IMR-90 (cell line): Measurements from ENCODE around the gene GLIPR1. TPM values are rescaled to one million over a fixed set of nuclear protein-coding genes. Genes with fewer than 3 reads are reported as not detected.

Experiments
- ATAC-seq: fragments of 200-7000 bp; cut with Tn5 transposase; 2 replicates; pipeline ENCODE4 v1.9.1; 2020; ENCODE audit warnings: low read depth, mild to moderate bottlenecking, moderate library complexity
- BruUV-seq: library from RNA; stranded (reverse); fragments of 400-500 nt; replicated peaks from 2 replicates; lab custom pipeline; 2021; lab: Mats Ljungman, UMichigan
- CTCF ChIA-PET: fragments of 300-600 bp; formaldehyde crosslinking; extraction: SDS; loops from one replicate; lab custom pipeline; 2021; ENCODE audit warnings: antibody characterized with exemption; lab: Yijun Ruan, JAX
- POLR2A ChIA-PET: fragments of 300-600 bp; sonication (Branson Sonifier 250); formaldehyde crosslinking; loops from one replicate; lab custom pipeline; 2022; ENCODE audit warnings: antibody characterized with exemption; ENCODE audit not compliant: unreplicated experiment; lab: Charles Lee
- DNase-seq: peaks from one replicate; pipeline ENCODE4 v3.0.0; 2013
- H2AFZ ChIP-seq: replicated peaks from 2 replicates; pipeline ENCODE3; 2013; ENCODE audit warnings: low read length, mild to moderate bottlenecking; ENCODE audit not compliant: poor library complexity
- H2AK5ac ChIP-seq: 2 replicates; pipeline ENCODE4 v1.6.1; 2013; ENCODE audit warnings: low read depth, low read length, inconsistent platforms
- H2AK9ac ChIP-seq: replicated peaks from 2 replicates; pipeline ENCODE3; 2013; ENCODE audit warnings: mild to moderate bottlenecking, low read depth, low read length, moderate library complexity; ENCODE audit not compliant: poor library complexity
- H2BK120ac ChIP-seq: 2 replicates; pipeline ENCODE4 v1.6.1; 2013; ENCODE audit warnings: low read depth, low read length, inconsistent platforms
- H2BK15ac ChIP-seq: 3 replicates; pipeline ENCODE4 v1.6.1; 2013; ENCODE audit warnings: low read depth, low read length, inconsistent platforms
- H2BK20ac ChIP-seq: 2 replicates; pipeline ENCODE4 v1.6.1; 2013; ENCODE audit warnings: low read depth, mild to moderate bottlenecking, inconsistent platforms, low read length, moderate library complexity
- H2BK5ac ChIP-seq: 2 replicates; pipeline ENCODE4 v1.6.1; 2013; ENCODE audit warnings: mild to moderate bottlenecking, low read depth, low read length, inconsistent platforms; ENCODE audit not compliant: poor library complexity, severe bottlenecking
- H3K14ac ChIP-seq: replicated peaks from 2 replicates; pipeline ENCODE4 v1.6.1; 2013; ENCODE audit warnings: low read depth, low read length, inconsistent platforms
- H3K18ac ChIP-seq: 2 replicates; pipeline ENCODE4 v1.6.1; 2013; ENCODE audit warnings: low read depth, low read length, control low read depth
- H3K23ac ChIP-seq: 2 replicates; pipeline ENCODE4 v1.6.1; 2013; ENCODE audit warnings: low read depth, low read length, inconsistent platforms
- H3K27ac ChIP-seq: 2 replicates; pipeline ENCODE4 v1.5.1; 2013; ENCODE audit warnings: mild to moderate bottlenecking, control low read depth, low read length; ENCODE audit not compliant: insufficient read depth
- H3K27me3 ChIP-seq: 2 replicates; pipeline ENCODE4 v1.6.1; 2013; ENCODE audit warnings: low read length; ENCODE audit not compliant: control insufficient read depth, insufficient read depth
- H3K36me3 ChIP-seq: 2 replicates; pipeline ENCODE4 v1.6.1; 2013; ENCODE audit warnings: low read length, mixed read lengths; ENCODE audit not compliant: control insufficient read depth, insufficient read depth
- H3K4ac ChIP-seq: 2 replicates; pipeline ENCODE4 v1.6.1; 2013; ENCODE audit warnings: low read depth, low read length, inconsistent platforms
- H3K4me1 ChIP-seq: 2 replicates; pipeline ENCODE4 v1.6.1; 2013; ENCODE audit warnings: low read length, mixed read lengths; ENCODE audit not compliant: control insufficient read depth, insufficient read depth
- H3K4me2 ChIP-seq: 2 replicates; pipeline ENCODE4 v1.6.1; 2013; ENCODE audit warnings: low read depth, mild to moderate bottlenecking, control low read depth, low read length, moderate library complexity
- H3K4me3 ChIP-seq: 2 replicates; pipeline ENCODE4 v1.5.1; 2013; ENCODE audit warnings: low read depth, mild to moderate bottlenecking, control low read depth, low read length, moderate library complexity; ENCODE audit not compliant: insufficient read depth
- H3K56ac ChIP-seq: 2 replicates; pipeline ENCODE4 v1.6.1; 2013; ENCODE audit warnings: low read length, inconsistent platforms; ENCODE audit not compliant: insufficient read depth; ENCODE audit errors: extremely low read depth
- H3K79me1 ChIP-seq, 2 experiments: 2 replicates each; pipeline ENCODE4 v1.6.1; 2013; ENCODE audit warnings: low read length in 2 of 2, inconsistent platforms in 1 of 2, low read depth in 1 of 2
- H3K9ac ChIP-seq: 2 replicates; pipeline ENCODE4 v1.6.1; 2013; ENCODE audit warnings: low read depth, low read length, control low read depth
- H3K9me1 ChIP-seq: 2 replicates; pipeline ENCODE4 v1.6.1; 2013; ENCODE audit warnings: low read length, inconsistent platforms; ENCODE audit not compliant: insufficient read depth
- H3K9me3 ChIP-seq: 2 replicates; pipeline ENCODE4 v1.6.1; 2013; ENCODE audit warnings: low read length; ENCODE audit not compliant: control insufficient read depth, insufficient read depth
- H4K20me1 ChIP-seq: 2 replicates; pipeline ENCODE4 v1.6.1; 2013; ENCODE audit warnings: low read length, inconsistent platforms; ENCODE audit not compliant: insufficient read depth
- H4K5ac ChIP-seq: 2 replicates; pipeline ENCODE4 v1.6.1; 2013; ENCODE audit warnings: mild to moderate bottlenecking, low read depth, low read length, control low read depth
- H4K8ac ChIP-seq, 2 experiments: 2 replicates each; pipeline ENCODE4 v1.6.1; 2013; ENCODE audit warnings: low read depth in 2 of 2, low read length in 2 of 2, control low read depth in 1 of 2, inconsistent platforms in 1 of 2
- H4K91ac ChIP-seq: 2 replicates; pipeline ENCODE4 v1.6.1; 2013; ENCODE audit warnings: low read depth, low read length, inconsistent platforms; ENCODE audit not compliant: insufficient read depth
- BHLHE40 ChIP-seq: fragments of 150-350 bp; IDR thresholded peaks from 2 replicates; pipeline ENCODE4 v1.6.1; 2016; ENCODE audit warnings: mild to moderate bottlenecking, low read depth, low read length
- CEBPB ChIP-seq: IDR thresholded peaks from 2 replicates; pipeline ENCODE4 v1.6.1; 2012; ENCODE audit warnings: low read depth, low read length, improper control_type of control experiment
- CHD1 ChIP-seq: IDR thresholded peaks from 2 replicates; pipeline ENCODE4 v1.6.1; 2012; ENCODE audit warnings: low read depth, low read length, improper control_type of control experiment
- CTCF ChIP-seq: conservative IDR thresholded peaks from 2 replicates; pipeline ENCODE4 v1.5.1; 2012; ENCODE audit warnings: mild to moderate bottlenecking, low read depth, low read length, improper control_type of control experiment
- MXI1 ChIP-seq: IDR thresholded peaks from 2 replicates; pipeline ENCODE4 v1.6.1; 2012; ENCODE audit warnings: low read depth, mild to moderate bottlenecking, low read length, moderate library complexity, borderline replicate concordance
- POLR2A ChIP-seq: IDR thresholded peaks from 2 replicates; pipeline ENCODE4 v1.6.1; 2012; ENCODE audit warnings: mild to moderate bottlenecking, low read depth, low read length
- RFX5 ChIP-seq: IDR thresholded peaks from 2 replicates; pipeline ENCODE4 v1.8.0; 2012; ENCODE audit warnings: low read depth, mild to moderate bottlenecking, low read length, moderate library complexity
- WGBS, 2 experiments: methylation state at CpG; one replicate each; pipeline versions ENCODE4 v1.1.5 to v1.1.7; 2013; ENCODE audit warnings: missing lambda C conversion rate in 2 of 2; ENCODE audit not compliant: insufficient read length in 1 of 2; ENCODE audit errors: extremely low coverage in 2 of 2; 5-methylcytosine and 5-hydroxymethylcytosine counted together
- dilution Hi-C: fragments of 300-500 bp; cut with HindIII; formaldehyde crosslinking; loops from one replicate; pipeline ENCODE4 v1.14.3; 2018; ENCODE audit warnings: low sequenced_read_pairs; ENCODE audit not compliant: unreplicated experiment
- in situ Hi-C: fragments of 300-500 bp; cut with MboI; formaldehyde crosslinking; loops from 3 replicates; pipeline ENCODE4 v1.14.3; 2019; ENCODE audit warnings: low sequenced_read_pairs, inconsistent platforms, mixed read lengths
- intact Hi-C: fragments of 100-400 bp; cut with micrococcal nuclease; formaldehyde crosslinking; loops from 2 replicates; pipeline ENCODE4 v1.10.0; 2022
- polyA plus RNA-seq, 3 experiments: library from polyadenylated mRNA; depleted of rRNA; stranded (reverse); fragments of >200 nt; gene quantifications; 2 replicates each; pipeline ENCODE4 v1.2.3, GENCODE V29; 2012; ENCODE audit warnings: low replicate concordance in 1 of 3
- total RNA-seq: library from RNA; depleted of rRNA; stranded (reverse); fragments of >200 nt; gene quantifications from 2 replicates; pipeline ENCODE4 v1.2.3, GENCODE V29; 2012
- TF ChIP-seq, protein P1 (sequence below): fragments of 150-350 bp; IDR thresholded peaks from 2 replicates; pipeline ENCODE4 v1.6.1; 2017; ENCODE audit warnings: mild to moderate bottlenecking, antibody characterized with exemption, low read length, low read depth
- TF ChIP-seq, protein P2 (sequence below): fragments of 150-350 bp; IDR thresholded peaks from 2 replicates; pipeline ENCODE4 v1.6.1; 2016; ENCODE audit warnings: low read depth, mild to moderate bottlenecking, low read length, moderate library complexity, borderline replicate concordance

The GLIPR1 gene
- total and polyA plus RNA-seq, 2 of the 4 experiments (the other 2 are of a cell fraction) = 268 to 327 TPM

DNA sequence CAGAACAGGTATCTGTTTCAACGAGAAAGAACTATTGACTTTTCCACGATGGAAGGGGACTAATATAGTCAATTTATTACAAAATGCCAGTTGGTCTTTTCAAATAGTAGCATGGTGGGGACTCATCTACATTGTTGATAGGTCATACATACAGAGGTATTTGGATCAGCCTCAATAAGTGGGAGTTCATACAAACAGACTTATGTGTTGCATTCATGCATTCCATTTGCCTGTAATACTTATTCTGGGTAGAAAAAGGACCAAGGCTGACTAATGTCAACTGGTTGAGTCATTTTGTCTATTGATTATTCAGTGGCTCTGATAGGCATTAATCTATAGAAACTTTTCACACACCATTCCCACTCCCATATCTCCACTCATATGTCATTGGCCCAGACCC lies 41.5 kb upstream of the GLIPR1 start:
- H4K5ac ChIP-seq = no peak overlapping the region
- H2BK15ac ChIP-seq = no peak overlapping the region
- BruUV-seq = no TSS peak
- no peak overlapping the region for H2AK5ac ChIP-seq
- no peak overlapping the region for H3K56ac ChIP-seq
- no peak overlapping the region for H2AFZ ChIP-seq
- H3K9me1 ChIP-seq = 0 out of 2 replicates have a peak, but pooled peaks cover 3% of the 10 kb centered on the region
- H3K79me1 ChIP-seq = no peaks in the 10 kb centered on the region
- no peak overlapping the region for H4K91ac ChIP-seq
- in situ Hi-C loops (no loop called here), intact Hi-C loops (no loop called here), dilution Hi-C loops (no loop called here)
- no peaks in the 10 kb centered on the region for H3K36me3 ChIP-seq
- H2BK5ac ChIP-seq = no peak overlapping the region
- TF ChIP-seq, protein P1, sequence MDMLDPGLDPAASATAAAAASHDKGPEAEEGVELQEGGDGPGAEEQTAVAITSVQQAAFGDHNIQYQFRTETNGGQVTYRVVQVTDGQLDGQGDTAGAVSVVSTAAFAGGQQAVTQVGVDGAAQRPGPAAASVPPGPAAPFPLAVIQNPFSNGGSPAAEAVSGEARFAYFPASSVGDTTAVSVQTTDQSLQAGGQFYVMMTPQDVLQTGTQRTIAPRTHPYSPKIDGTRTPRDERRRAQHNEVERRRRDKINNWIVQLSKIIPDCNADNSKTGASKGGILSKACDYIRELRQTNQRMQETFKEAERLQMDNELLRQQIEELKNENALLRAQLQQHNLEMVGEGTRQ = no peak
- no peak for TF ChIP-seq MXI1
- no peak for TF ChIP-seq CTCF
- no peak for TF ChIP-seq POLR2A
- no peak for TF ChIP-seq RFX5
- TF ChIP-seq, protein P2, sequence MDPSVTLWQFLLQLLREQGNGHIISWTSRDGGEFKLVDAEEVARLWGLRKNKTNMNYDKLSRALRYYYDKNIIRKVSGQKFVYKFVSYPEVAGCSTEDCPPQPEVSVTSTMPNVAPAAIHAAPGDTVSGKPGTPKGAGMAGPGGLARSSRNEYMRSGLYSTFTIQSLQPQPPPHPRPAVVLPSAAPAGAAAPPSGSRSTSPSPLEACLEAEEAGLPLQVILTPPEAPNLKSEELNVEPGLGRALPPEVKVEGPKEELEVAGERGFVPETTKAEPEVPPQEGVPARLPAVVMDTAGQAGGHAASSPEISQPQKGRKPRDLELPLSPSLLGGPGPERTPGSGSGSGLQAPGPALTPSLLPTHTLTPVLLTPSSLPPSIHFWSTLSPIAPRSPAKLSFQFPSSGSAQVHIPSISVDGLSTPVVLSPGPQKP = no peak
- no peak for TF ChIP-seq CHD1
- TF ChIP-seq CEBPB = no peak
- no peak for TF ChIP-seq BHLHE40
- DNase-seq = peak; percentile 60
- WGBS, 2 experiments = no CpG with 5 or more reads among the region's 2 CpGs
- H4K20me1 ChIP-seq = no peaks in the 10 kb centered on the region
- ChIA-PET CTCF (no interaction called here), POLR2A (no interaction called here)
- no peak overlapping the region for H3K14ac ChIP-seq
- no peak overlapping the region for H2BK20ac ChIP-seq
- peak; percentile 61 for ATAC-seq
- H3K4me3 ChIP-seq = no peak overlapping the region
- H3K9ac ChIP-seq = no peak overlapping the region
- H3K18ac ChIP-seq = no peak overlapping the region; the same call in 1 of the 2 replicates
- H2BK120ac ChIP-seq = 0 out of 2 replicates have a peak overlapping the region, but pooled peaks have one; percentile 34
- H3K4me1 ChIP-seq = peaks cover 2% of the 10 kb centered on the region
- H2AK9ac ChIP-seq = no peak overlapping the region
- no peak overlapping the region for H3K4ac ChIP-seq
- H3K27ac ChIP-seq = no peak overlapping the region
- H3K23ac ChIP-seq = no peak overlapping the region
- no peak overlapping the region for H4K8ac ChIP-seq
- no peaks in the 10 kb centered on the region for H3K27me3 ChIP-seq
- H3K4me2 ChIP-seq = no peak overlapping the region
- H3K9me3 ChIP-seq = peaks cover 2% of the 10 kb centered on the region; the same call in 1 of the 2 replicates
